Uterus (tissue), 2 donors: Measurements from ENCODE around the gene GLMP.

Experiments used
- CTCF ChIP-seq, 4 experiments: fragments of 200-600 bp in 2 of 4; fragments of 450-650 bp in 2 of 4; sonication (generic) in 2 of 4; IDR thresholded peaks; one replicate each; pipeline ENCODE4 v1.5.1; 2016 to 2019; ENCODE audit warnings: antibody characterized with exemption in 4 of 4, mild to moderate bottlenecking in 2 of 4, moderate library complexity in 1 of 4
- POLR2A ChIP-seq, 2 donors: fragments of 450-650 bp; IDR thresholded peaks; one replicate each; pipeline ENCODE4 v1.6.1; 2016; ENCODE audit warnings: antibody characterized with exemption in 2 of 2, mild to moderate bottlenecking in 1 of 2, moderate library complexity in 1 of 2

GRCh38 chr1:156310962-156311361 lies 15.5 kb upstream of the GLMP start:
- TF ChIP-seq CTCF (IDR thresholded peaks at IDR 0.05) (no peak), POLR2A (IDR thresholded peaks at IDR 0.05) (no peak)
